ENCODE results near the gene HPSE. TPM values are rescaled to one million over a fixed set of nuclear protein-coding genes. Genes with fewer than 3 reads are reported as not detected.

HPSE gene
- total RNA-seq, 1 experiment from 2014 or later, result 3.9 TPM

GRCh38 chr4:83342476-83342875 is 7.8 kb upstream of the HPSE start:
- CTCF ChIA-PET, result no interaction called here
- no peaks in the 10 kb centered on the region for H3K27me3 Mint-ChIP-seq (ENCODE audit: insufficient read depth, unreplicated experiment)
- no peaks in the 10 kb centered on the region for H3K4me1 Mint-ChIP-seq (ENCODE audit: low read depth, unreplicated experiment)
- no peaks in the 10 kb centered on the region for H3K4me1 ChIP-seq
- H3K36me3 ChIP-seq (ENCODE audit: control insufficient read depth, insufficient read depth, low read length), result no peaks in the 10 kb centered on the region
- no peak overlapping the region for H3K4me3 ChIP-seq (ENCODE audit: low read depth, low read length)
- H3K27me3 ChIP-seq (replicated peaks; ENCODE audit: control insufficient read depth, insufficient read depth, low read length), result no peaks in the 10 kb centered on the region
- DNase-seq, result no peak
- no peaks in the 10 kb centered on the region for H3K9me3 ChIP-seq
- H3K27ac Mint-ChIP-seq (ENCODE audit: unreplicated experiment), result no peak overlapping the region
- no peak overlapping the region for H3K4me3 Mint-ChIP-seq (ENCODE audit: unreplicated experiment)
- no peak for TF ChIP-seq CTCF (IDR thresholded peaks at IDR 0.05; ENCODE audit: insufficient read depth in 1 of 2, low read depth in 1 of 2, low read length in 1 of 2, severe bottlenecking in 1 of 2, unreplicated experiment in 1 of 2)
- no TSS peak for BruUV-seq (replicated peaks)
- H3K36me3 Mint-ChIP-seq (ENCODE audit: insufficient read depth, unreplicated experiment), result no peaks in the 10 kb centered on the region
- POLR2A ChIA-PET, result no interaction called here
- H3K9me3 Mint-ChIP-seq (ENCODE audit: unreplicated experiment), result peaks cover 4% of the 10 kb centered on the region
- intact Hi-C loops (cut with micrococcal nuclease; ENCODE audit: unreplicated experiment), result no loop called here

GRCh38 chr4:83340692-83341343 is 6.2 kb upstream of the HPSE start:
- no peaks in the 10 kb centered on the region for H3K27me3 Mint-ChIP-seq (ENCODE audit: insufficient read depth, unreplicated experiment)
- Histone ChIP-seq H3K4me1 (no peaks in the 10 kb centered on the region), H3K4me3 (ENCODE audit: low read depth, low read length) (no peak overlapping the region), H3K27me3 (replicated peaks; ENCODE audit: control insufficient read depth, insufficient read depth, low read length) (no peaks in the 10 kb centered on the region), H3K9me3 (no peaks in the 10 kb centered on the region), H3K36me3 (ENCODE audit: control insufficient read depth, insufficient read depth, low read length) (no peaks in the 10 kb centered on the region)
- H3K27ac Mint-ChIP-seq (ENCODE audit: unreplicated experiment), result no peak overlapping the region
- H3K36me3 Mint-ChIP-seq (ENCODE audit: insufficient read depth, unreplicated experiment), result no peaks in the 10 kb centered on the region
- no peaks in the 10 kb centered on the region for H3K4me1 Mint-ChIP-seq (ENCODE audit: low read depth, unreplicated experiment)
- CTCF ChIA-PET, result no interaction called here
- TF ChIP-seq CTCF (IDR thresholded peaks at IDR 0.05; ENCODE audit: insufficient read depth in 1 of 2, low read depth in 1 of 2, low read length in 1 of 2, severe bottlenecking in 1 of 2, unreplicated experiment in 1 of 2), result no peak
- H3K9me3 Mint-ChIP-seq (ENCODE audit: unreplicated experiment), result no peaks in the 10 kb centered on the region
- no TSS peak for BruUV-seq (replicated peaks)
- intact Hi-C loops (cut with micrococcal nuclease; ENCODE audit: unreplicated experiment), result no loop called here
- no peak for DNase-seq
- POLR2A ChIA-PET, result no interaction called here
- H3K4me3 Mint-ChIP-seq (ENCODE audit: unreplicated experiment), result no peak overlapping the region

GRCh38 chr4:83339573-83339972 is 4.9 kb upstream of the HPSE start:
- no peak for TF ChIP-seq CTCF (IDR thresholded peaks at IDR 0.05; ENCODE audit: insufficient read depth in 1 of 2, low read depth in 1 of 2, low read length in 1 of 2, severe bottlenecking in 1 of 2, unreplicated experiment in 1 of 2)
- H3K4me3 Mint-ChIP-seq (ENCODE audit: unreplicated experiment), result no peak overlapping the region
- H3K4me1 Mint-ChIP-seq (ENCODE audit: low read depth, unreplicated experiment), result no peaks in the 10 kb centered on the region
- H3K27me3 ChIP-seq (replicated peaks; ENCODE audit: control insufficient read depth, insufficient read depth, low read length), result no peaks in the 10 kb centered on the region
- no peaks in the 10 kb centered on the region for H3K9me3 Mint-ChIP-seq (ENCODE audit: unreplicated experiment)
- no peak for DNase-seq
- no peaks in the 10 kb centered on the region for H3K4me1 ChIP-seq
- H3K36me3 ChIP-seq (ENCODE audit: control insufficient read depth, insufficient read depth, low read length), result no peaks in the 10 kb centered on the region
- H3K27ac Mint-ChIP-seq (ENCODE audit: unreplicated experiment), result no peak overlapping the region
- no peaks in the 10 kb centered on the region for H3K27me3 Mint-ChIP-seq (ENCODE audit: insufficient read depth, unreplicated experiment)
- BruUV-seq (replicated peaks), result no TSS peak
- H3K4me3 ChIP-seq (ENCODE audit: low read depth, low read length), result no peak overlapping the region
- H3K9me3 ChIP-seq, result no peaks in the 10 kb centered on the region
- ChIA-PET CTCF (no interaction called here), POLR2A (no interaction called here)
- intact Hi-C loops (cut with micrococcal nuclease; ENCODE audit: unreplicated experiment), result no loop called here
- H3K36me3 Mint-ChIP-seq (ENCODE audit: insufficient read depth, unreplicated experiment), result no peaks in the 10 kb centered on the region

All from Caco-2 (cell line).